ACC112 (cell line): ENCODE measurements around the gene POLD1.
"Not testable (repeated sequence)": the region's sequence is repeated elsewhere in the genome, so short reads cannot be mapped to it uniquely, and the experiment has no call there.

ENCODE experiments used
- H2AFZ ChIP-seq: fragments of 200-600 bp; sonication (generic); one replicate; pipeline ENCODE4 v1.6.0; 2017; ENCODE audit warnings: antibody characterized with exemption, low read length; ENCODE audit not compliant: unreplicated experiment
- H3K27ac ChIP-seq: fragments of 200-600 bp; sonication (generic); 2 replicates; pipeline ENCODE4 v1.5.1; 2014; ENCODE audit warnings: low read depth, mild to moderate bottlenecking, antibody characterized with exemption, low read length, moderate library complexity
- H3K27me3 ChIP-seq: fragments of 200-600 bp; sonication (generic); 2 replicates; pipeline ENCODE4 v1.6.1; 2014; ENCODE audit warnings: mild to moderate bottlenecking, antibody characterized with exemption, low read length, moderate library complexity, mixed read lengths; ENCODE audit not compliant: insufficient read depth
- H3K36me3 ChIP-seq: fragments of 200-600 bp; sonication (generic); 2 replicates; pipeline ENCODE4 v1.6.1; 2016; ENCODE audit warnings: mild to moderate bottlenecking, antibody characterized with exemption, low read length, moderate library complexity, mixed read lengths; ENCODE audit not compliant: insufficient read depth
- H3K4me1 ChIP-seq: fragments of 200-600 bp; sonication (generic); one replicate; pipeline ENCODE4 v1.6.1; 2016; ENCODE audit warnings: low read length, mixed read lengths; ENCODE audit not compliant: insufficient read depth, unreplicated experiment, control insufficient read depth
- H3K4me3 ChIP-seq: fragments of 200-600 bp; sonication (generic); 2 replicates; pipeline ENCODE4 v1.5.1; 2014; ENCODE audit warnings: mild to moderate bottlenecking, low read depth, low read length
- H3K79me2 ChIP-seq: fragments of 200-600 bp; sonication (generic); one replicate; pipeline ENCODE4 v1.6.0; 2016; ENCODE audit warnings: low read length; ENCODE audit not compliant: control insufficient read depth, unreplicated experiment, insufficient read depth

POLD1 gene

GRCh38 chr19:50381881-50382729 lies 2.0 kb upstream of the POLD1 start:
- no peaks in the 10 kb centered on the region for H3K36me3 ChIP-seq
- no peaks in the 10 kb centered on the region for H3K27me3 ChIP-seq
- no peaks in the 10 kb centered on the region for H3K4me1 ChIP-seq
- H3K27ac ChIP-seq, result no peak overlapping the region
- peaks cover 18% of the 10 kb centered on the region for H3K79me2 ChIP-seq
- H2AFZ ChIP-seq, result no peak overlapping the region
- no peak overlapping the region for H3K4me3 ChIP-seq

GRCh38 chr19:50383001-50383851 lies 921 bp upstream of the POLD1 start:
- Histone ChIP-seq H2AFZ (no peak overlapping the region), H3K36me3 (no peaks in the 10 kb centered on the region), H3K27ac (no peak overlapping the region), H3K4me3 (peak overlapping the region; percentile 84), H3K4me1 (no peaks in the 10 kb centered on the region), H3K27me3 (no peaks in the 10 kb centered on the region), H3K79me2 (peaks cover 20% of the 10 kb centered on the region)

- Histone ChIP-seq H3K27ac (peak overlapping the region; percentile 71), H3K4me3 (peak overlapping the region; percentile 84), H2AFZ (peak overlapping the region; percentile 34), H3K36me3 (no peaks in the 10 kb centered on the region), H3K4me1 (no peaks in the 10 kb centered on the region), H3K79me2 (peaks cover 27% of the 10 kb centered on the region), H3K27me3 (no peaks in the 10 kb centered on the region)
Observed at GRCh38 chr19:50384685-50385535, 763 bp downstream of the POLD1 start.

GRCh38 chr19:50387176-50387867 lies 3.2 kb downstream of the POLD1 start:
- Histone ChIP-seq H2AFZ (no peak overlapping the region), H3K4me1 (no peaks in the 10 kb centered on the region), H3K79me2 (peaks cover 27% of the 10 kb centered on the region), H3K27ac (no peak overlapping the region), H3K36me3 (no peaks in the 10 kb centered on the region), H3K4me3 (no peak overlapping the region), H3K27me3 (no peaks in the 10 kb centered on the region)

GRCh38 chr19:50387868-50388245 lies 3.7 kb downstream of the POLD1 start:
- Histone ChIP-seq H3K79me2 (peaks cover 27% of the 10 kb centered on the region), H3K27me3 (no peaks in the 10 kb centered on the region), H3K4me1 (no peaks in the 10 kb centered on the region), H3K27ac (no peak overlapping the region), H2AFZ (no peak overlapping the region), H3K4me3 (no peak overlapping the region), H3K36me3 (no peaks in the 10 kb centered on the region)

- H3K79me2 ChIP-seq, result peaks cover 29% of the 10 kb centered on the region
- H3K4me3 ChIP-seq, H3K36me3 ChIP-seq, H3K27me3 ChIP-seq, H3K27ac ChIP-seq, H2AFZ ChIP-seq, H3K4me1 ChIP-seq: not testable (repeated sequence)
Observed at GRCh38 chr19:50390295-50390694, 6.1 kb downstream of the POLD1 start.

GRCh38 chr19:50390952-50391351 lies 6.8 kb downstream of the POLD1 start:
- not testable (repeated sequence) for H3K27ac ChIP-seq, H2AFZ ChIP-seq, H3K4me3 ChIP-seq, H3K27me3 ChIP-seq, H3K36me3 ChIP-seq, H3K4me1 ChIP-seq
- peaks cover 23% of the 10 kb centered on the region for H3K79me2 ChIP-seq

GRCh38 chr19:50392759-50393158 lies 8.6 kb downstream of the POLD1 start:
- H3K79me2 ChIP-seq, result peaks cover 14% of the 10 kb centered on the region
- no peak overlapping the region for H3K27ac ChIP-seq
- no peaks in the 10 kb centered on the region for H3K4me1 ChIP-seq
- H2AFZ ChIP-seq, result no peak overlapping the region
- H3K4me3 ChIP-seq, result no peak overlapping the region
- H3K27me3 ChIP-seq, result no peaks in the 10 kb centered on the region
- 0 out of 2 replicates have a peak, but pooled peaks cover 3% of the 10 kb centered on the region for H3K36me3 ChIP-seq

GRCh38 chr19:50393589-50393988 lies 9.4 kb downstream of the POLD1 start:
- H3K27me3 ChIP-seq, result no peaks in the 10 kb centered on the region
- no peaks in the 10 kb centered on the region for H3K4me1 ChIP-seq
- H2AFZ ChIP-seq, result no peak overlapping the region
- H3K4me3 ChIP-seq, result no peak overlapping the region
- H3K36me3 ChIP-seq, result 0 out of 2 replicates have a peak, but pooled peaks cover 3% of the 10 kb centered on the region
- no peak overlapping the region for H3K27ac ChIP-seq
- H3K79me2 ChIP-seq, result peaks cover 12% of the 10 kb centered on the region

- H3K27ac ChIP-seq, result no peak overlapping the region
- H3K4me3 ChIP-seq, result no peak overlapping the region
- H3K27me3 ChIP-seq, result no peaks in the 10 kb centered on the region
- H3K79me2 ChIP-seq, result peaks cover 9% of the 10 kb centered on the region
- no peaks in the 10 kb centered on the region for H3K4me1 ChIP-seq
- 0 out of 2 replicates have a peak, but pooled peaks cover 3% of the 10 kb centered on the region for H3K36me3 ChIP-seq
- no peak overlapping the region for H2AFZ ChIP-seq
Observed at GRCh38 chr19:50394017-50394416, 9.9 kb downstream of the POLD1 start.
